GM23338 (cell line): Measurements from ENCODE around the gene EML4. TPM values are rescaled to one million over a fixed set of nuclear protein-coding genes. Genes with fewer than 3 reads are reported as not detected.

Experiments
- ATAC-seq: fragments of 200-7000 bp; cut with Tn5 transposase; 3 replicates; pipeline ENCODE4 v1.9.1; 2020
- DNase-seq: peaks from one replicate; pipeline ENCODE4 v3.0.0-alpha.2; 2015; ENCODE audit warnings: low spot score
- H2AFZ ChIP-seq: fragments of 200-600 bp; sonication (generic); 2 replicates; pipeline ENCODE4 v1.8.0; 2016; ENCODE audit warnings: antibody characterized with exemption, mild to moderate bottlenecking, moderate library complexity
- H3F3A ChIP-seq: fragments of 200-600 bp; sonication (generic); replicated peaks from 2 replicates; pipeline ENCODE4 v1.8.0; 2017; ENCODE audit warnings: antibody characterized with exemption, mixed run types, low read depth
- H3K27ac ChIP-seq: fragments of 200-600 bp; sonication (generic); 2 replicates; pipeline ENCODE4 v1.6.1; 2016; ENCODE audit warnings: low read depth
- H3K27me3 ChIP-seq: fragments of 200-600 bp; sonication (generic); 2 replicates; pipeline ENCODE4 v1.8.0; 2016; ENCODE audit warnings: mild to moderate bottlenecking, mixed run types, moderate library complexity; ENCODE audit not compliant: insufficient read depth
- H3K36me3 ChIP-seq: fragments of 200-600 bp; sonication (generic); 2 replicates; pipeline ENCODE4 v1.8.0; 2016; ENCODE audit warnings: mild to moderate bottlenecking; ENCODE audit not compliant: insufficient read depth
- H3K4me1 ChIP-seq: fragments of 200-600 bp; sonication (generic); 2 replicates; pipeline ENCODE4 v1.8.0; 2016; ENCODE audit warnings: mild to moderate bottlenecking, moderate library complexity; ENCODE audit not compliant: insufficient read depth
- H3K4me2 ChIP-seq: fragments of 200-600 bp; sonication (generic); 2 replicates; pipeline ENCODE4 v1.7.1; 2017; ENCODE audit warnings: mixed run types
- H3K4me3 ChIP-seq: fragments of 200-600 bp; sonication (generic); 2 replicates; pipeline ENCODE4 v1.6.1; 2016; ENCODE audit warnings: mixed run types
- H3K79me2 ChIP-seq: fragments of 200-600 bp; sonication (generic); replicated peaks from 2 replicates; pipeline ENCODE4 v1.8.0; 2017; ENCODE audit warnings: mild to moderate bottlenecking; ENCODE audit not compliant: insufficient read depth
- H3K9me2 ChIP-seq: fragments of 200-600 bp; sonication (generic); 2 replicates; pipeline ENCODE4 v1.8.0; 2017; ENCODE audit not compliant: insufficient read depth
- H4K20me1 ChIP-seq: fragments of 200-600 bp; sonication (generic); replicated peaks from 2 replicates; pipeline ENCODE4 v1.8.0; 2017; ENCODE audit warnings: mild to moderate bottlenecking; ENCODE audit not compliant: insufficient read depth
- H3K27ac Mint-ChIP-seq: 2 replicates; pipeline ENCODE4 v1.8.0; 2020; ENCODE audit warnings: inconsistent platforms, mild to moderate bottlenecking, moderate library complexity, mixed read lengths
- H3K27me3 Mint-ChIP-seq: 3 replicates; pipeline ENCODE4 v1.8.0; 2022; ENCODE audit warnings: low read depth, mild to moderate bottlenecking, moderate library complexity, mixed read lengths, inconsistent platforms; ENCODE audit not compliant: insufficient read depth, poor library complexity
- H3K36me3 Mint-ChIP-seq: 3 replicates; pipeline ENCODE4 v1.8.0; 2021; ENCODE audit warnings: low read depth, mild to moderate bottlenecking, inconsistent platforms, moderate library complexity, mixed read lengths
- H3K4me1 Mint-ChIP-seq: 3 replicates; pipeline ENCODE4 v1.8.0; 2020; ENCODE audit warnings: mild to moderate bottlenecking, inconsistent platforms, mixed read lengths
- H3K4me3 Mint-ChIP-seq: 3 replicates; pipeline ENCODE4 v1.8.0; 2021; ENCODE audit warnings: moderate library complexity, mild to moderate bottlenecking, inconsistent platforms, mixed read lengths
- H3K9me3 Mint-ChIP-seq: 3 replicates; pipeline ENCODE4 v1.8.0; 2020; ENCODE audit warnings: moderate library complexity, mild to moderate bottlenecking, inconsistent platforms, mixed read lengths
- CREB1 ChIP-seq: fragments of 250-450 bp; sonication (Bioruptor Pico); IDR thresholded peaks from 2 replicates; pipeline ENCODE4 v1.5.0; 2020; ENCODE audit warnings: low read depth, mild to moderate bottlenecking, moderate library complexity
- EZH2phosphoT487 ChIP-seq: fragments of 200-600 bp; sonication (generic); IDR thresholded peaks from one replicate; pipeline ENCODE4 v1.8.1; 2018; ENCODE audit warnings: antibody characterized with exemption; ENCODE audit not compliant: unreplicated experiment
- JUNB ChIP-seq: IDR thresholded peaks from one replicate; pipeline ENCODE4 v1.6.1; 2016; ENCODE audit warnings: antibody characterized with exemption; ENCODE audit not compliant: unreplicated experiment
- NANOG ChIP-seq: IDR thresholded peaks from 2 replicates; pipeline ENCODE4 v1.6.1; 2016; ENCODE audit warnings: antibody characterized with exemption, borderline replicate concordance
- POLR2AphosphoS5 ChIP-seq: IDR thresholded peaks from 2 replicates; pipeline ENCODE4 v1.6.1; 2016; ENCODE audit warnings: antibody characterized with exemption, low read depth
- STAT1 ChIP-seq: IDR thresholded peaks from one replicate; pipeline ENCODE4 v1.6.1; 2016; ENCODE audit warnings: antibody characterized with exemption; ENCODE audit not compliant: unreplicated experiment
- ZNF331 ChIP-seq: fragments of 250-450 bp; sonication (Bioruptor Pico); IDR thresholded peaks from 2 replicates; pipeline ENCODE4 v1.5.0; 2020; ENCODE audit warnings: low read depth, mild to moderate bottlenecking, moderate library complexity
- polyA plus RNA-seq: library from polyadenylated mRNA; unstranded; fragments of >200 nt; fragmentation: Nextera tagmentation; extraction: Ambion mirVana; gene quantifications from 2 replicates; pipeline ENCODE4 v1.2.1, GENCODE V29; 2016
- total RNA-seq: library from RNA; depleted of rRNA; stranded (reverse); fragments of >200 nt; shearing (Covaris generic); gene quantifications from 2 replicates; pipeline ENCODE4 v1.2.3, GENCODE V29; 2014
- TF ChIP-seq, protein P1 (sequence below), 2 experiments: fragments of 200-600 bp in 1 of 2; sonication (generic) in 1 of 2; conservative IDR thresholded peaks; 2 replicates each; pipeline versions ENCODE4 v1.5.1 to v1.6.1; 2016 to 2017; ENCODE audit warnings: antibody characterized with exemption in 2 of 2, low read depth in 2 of 2, mild to moderate bottlenecking in 2 of 2, moderate library complexity in 1 of 2
- TF ChIP-seq, protein P2 (sequence below): IDR thresholded peaks from one replicate; pipeline ENCODE4 v1.6.1; 2018; ENCODE audit warnings: antibody characterized with exemption; ENCODE audit not compliant: unreplicated experiment
- TF ChIP-seq, protein P3 (sequence below): IDR thresholded peaks from 2 replicates; pipeline ENCODE4 v1.6.1; 2016; ENCODE audit warnings: antibody characterized with exemption

The EML4 gene
- total and polyA plus RNA-seq, 2 experiments from 2014 or later, result 65.3 to 115 TPM

DNA sequence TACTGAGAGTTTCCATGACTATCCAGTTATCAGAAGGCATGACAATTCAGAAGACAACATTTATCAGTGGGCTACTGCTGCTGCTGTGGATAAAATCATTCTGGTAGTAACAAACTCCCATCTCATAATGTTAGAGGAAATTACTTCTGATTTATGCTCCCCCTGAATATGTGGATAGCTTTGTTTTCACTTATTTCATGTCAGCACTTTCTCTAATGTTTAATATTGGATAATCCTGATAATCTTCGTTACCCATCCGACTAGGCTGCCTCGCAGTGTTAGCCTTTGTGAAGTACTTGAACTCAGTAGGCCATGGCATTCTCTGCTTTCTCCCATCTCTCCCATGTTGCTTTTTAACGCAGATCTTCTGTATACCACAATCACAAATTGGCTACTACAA lies 163.4 kb downstream of the EML4 start:
- no peaks in the 10 kb centered on the region for H3K4me1 Mint-ChIP-seq
- peaks cover 44% of the 10 kb centered on the region for H3K36me3 Mint-ChIP-seq
- 0 out of 2 replicates have a peak, but pooled peaks cover 3% of the 10 kb centered on the region for H3F3A ChIP-seq
- peaks cover 4% of the 10 kb centered on the region for H3K27me3 Mint-ChIP-seq
- no peaks in the 10 kb centered on the region for H3K9me2 ChIP-seq
- H3K9me3 Mint-ChIP-seq, result no peaks in the 10 kb centered on the region
- TF ChIP-seq EZH2phosphoT487, result no peak
- no peaks in the 10 kb centered on the region for H3K27me3 ChIP-seq
- no peak overlapping the region for H3K27ac ChIP-seq
- H3K4me1 ChIP-seq, result no peaks in the 10 kb centered on the region
- H4K20me1 ChIP-seq, result peaks cover 13% of the 10 kb centered on the region; the same call in 1 of the 2 replicates
- H3K4me3 Mint-ChIP-seq, result no peak overlapping the region
- DNase-seq (no peak), ATAC-seq (no peak)
- H3K27ac Mint-ChIP-seq, result no peak overlapping the region
- H3K4me2 ChIP-seq, result no peak overlapping the region
- H3K79me2 ChIP-seq, result no peaks in the 10 kb centered on the region
- H2AFZ ChIP-seq, result no peak overlapping the region
- peaks cover 29% of the 10 kb centered on the region for H3K36me3 ChIP-seq
- no peak overlapping the region for H3K4me3 ChIP-seq

DNA sequence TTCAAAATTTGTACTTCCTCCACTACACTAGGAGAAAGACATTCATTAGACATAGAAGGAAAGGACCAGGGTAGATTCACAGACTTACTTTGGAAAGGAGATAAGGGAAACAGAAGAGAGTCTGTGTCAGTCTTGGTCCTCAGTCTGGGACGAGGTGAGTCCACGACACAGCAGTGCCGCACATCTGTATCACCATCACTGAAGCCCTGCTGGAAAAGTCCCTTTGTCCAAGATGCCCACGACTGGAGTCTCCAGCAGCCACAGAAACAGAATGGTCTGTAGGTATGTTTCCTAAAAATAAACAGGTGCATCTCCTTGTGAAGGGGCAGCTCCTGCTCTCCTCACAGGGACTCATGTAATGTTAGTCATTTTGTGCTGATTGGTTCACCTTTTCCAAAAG lies 164.4 kb downstream of the EML4 start:
- H3K79me2 ChIP-seq, result no peaks in the 10 kb centered on the region
- Mint-ChIP-seq H3K27me3 (peaks cover 5% of the 10 kb centered on the region), H3K4me1 (no peaks in the 10 kb centered on the region), H3K9me3 (no peaks in the 10 kb centered on the region), H3K36me3 (peaks cover 49% of the 10 kb centered on the region), H3K27ac (no peak overlapping the region), H3K4me3 (no peak overlapping the region)
- H3F3A ChIP-seq, result 0 out of 2 replicates have a peak, but pooled peaks cover 3% of the 10 kb centered on the region
- DNase-seq, result no peak
- TF ChIP-seq EZH2phosphoT487 (no peak), STAT1 (no peak), ZNF331 (CRISPR knock-in tag) (no peak)
- H3K4me1 ChIP-seq, result no peaks in the 10 kb centered on the region
- H3K36me3 ChIP-seq, result peaks cover 29% of the 10 kb centered on the region
- H3K4me3 ChIP-seq, result no peak overlapping the region
- no peaks in the 10 kb centered on the region for H3K9me2 ChIP-seq
- peaks cover 13% of the 10 kb centered on the region; the same call in 1 of the 2 replicates for H4K20me1 ChIP-seq
- H3K27ac ChIP-seq, result no peak overlapping the region
- no peaks in the 10 kb centered on the region for H3K27me3 ChIP-seq
- H2AFZ ChIP-seq, result no peak overlapping the region
- ATAC-seq, result no peak
- no peak overlapping the region for H3K4me2 ChIP-seq

DNA sequence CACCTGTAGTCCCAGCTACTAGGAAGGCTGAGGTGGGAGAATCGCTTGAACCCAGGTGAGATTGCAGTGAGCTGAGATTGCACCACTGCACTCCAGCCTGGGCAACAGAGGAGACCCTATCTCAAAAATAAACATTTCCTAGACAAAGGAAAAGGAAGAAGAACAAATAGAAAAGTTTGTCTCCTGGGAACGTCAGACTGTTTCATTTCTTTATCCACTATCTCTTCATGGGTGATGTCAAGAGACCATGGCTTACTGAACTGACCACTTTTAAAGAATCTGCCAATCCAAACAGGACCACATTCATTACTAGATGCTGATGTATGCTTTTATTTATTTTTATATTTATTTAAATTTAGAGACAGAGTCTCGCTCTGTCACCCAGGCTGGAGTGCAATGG lies 165.1 kb downstream of the EML4 start:
- Mint-ChIP-seq H3K4me3 (no peak overlapping the region), H3K27me3 (peaks cover 8% of the 10 kb centered on the region), H3K9me3 (no peaks in the 10 kb centered on the region), H3K36me3 (peaks cover 48% of the 10 kb centered on the region), H3K4me1 (no peaks in the 10 kb centered on the region), H3K27ac (no peak overlapping the region)
- Histone ChIP-seq H3K36me3 (peaks cover 23% of the 10 kb centered on the region), H3F3A (0 out of 2 replicates have a peak, but pooled peaks cover 3% of the 10 kb centered on the region), H3K9me2 (no peaks in the 10 kb centered on the region), H3K27me3 (no peaks in the 10 kb centered on the region), H2AFZ (no peak overlapping the region), H4K20me1 (peaks cover 13% of the 10 kb centered on the region; the same call in 1 of the 2 replicates), H3K4me2 (no peak overlapping the region), H3K27ac (no peak overlapping the region), H3K4me1 (no peaks in the 10 kb centered on the region), H3K79me2 (no peaks in the 10 kb centered on the region), H3K4me3 (no peak overlapping the region)
- ATAC-seq, result no peak
- DNase-seq, result no peak
- TF ChIP-seq, protein P1, sequence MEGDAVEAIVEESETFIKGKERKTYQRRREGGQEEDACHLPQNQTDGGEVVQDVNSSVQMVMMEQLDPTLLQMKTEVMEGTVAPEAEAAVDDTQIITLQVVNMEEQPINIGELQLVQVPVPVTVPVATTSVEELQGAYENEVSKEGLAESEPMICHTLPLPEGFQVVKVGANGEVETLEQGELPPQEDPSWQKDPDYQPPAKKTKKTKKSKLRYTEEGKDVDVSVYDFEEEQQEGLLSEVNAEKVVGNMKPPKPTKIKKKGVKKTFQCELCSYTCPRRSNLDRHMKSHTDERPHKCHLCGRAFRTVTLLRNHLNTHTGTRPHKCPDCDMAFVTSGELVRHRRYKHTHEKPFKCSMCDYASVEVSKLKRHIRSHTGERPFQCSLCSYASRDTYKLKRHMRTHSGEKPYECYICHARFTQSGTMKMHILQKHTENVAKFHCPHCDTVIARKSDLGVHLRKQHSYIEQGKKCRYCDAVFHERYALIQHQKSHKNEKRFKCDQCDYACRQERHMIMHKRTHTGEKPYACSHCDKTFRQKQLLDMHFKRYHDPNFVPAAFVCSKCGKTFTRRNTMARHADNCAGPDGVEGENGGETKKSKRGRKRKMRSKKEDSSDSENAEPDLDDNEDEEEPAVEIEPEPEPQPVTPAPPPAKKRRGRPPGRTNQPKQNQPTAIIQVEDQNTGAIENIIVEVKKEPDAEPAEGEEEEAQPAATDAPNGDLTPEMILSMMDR (conservative IDR thresholded peaks at IDR 0.05; ENCODE audit: low read depth in 2 of 2), result no peak
- TF ChIP-seq, protein P2, sequence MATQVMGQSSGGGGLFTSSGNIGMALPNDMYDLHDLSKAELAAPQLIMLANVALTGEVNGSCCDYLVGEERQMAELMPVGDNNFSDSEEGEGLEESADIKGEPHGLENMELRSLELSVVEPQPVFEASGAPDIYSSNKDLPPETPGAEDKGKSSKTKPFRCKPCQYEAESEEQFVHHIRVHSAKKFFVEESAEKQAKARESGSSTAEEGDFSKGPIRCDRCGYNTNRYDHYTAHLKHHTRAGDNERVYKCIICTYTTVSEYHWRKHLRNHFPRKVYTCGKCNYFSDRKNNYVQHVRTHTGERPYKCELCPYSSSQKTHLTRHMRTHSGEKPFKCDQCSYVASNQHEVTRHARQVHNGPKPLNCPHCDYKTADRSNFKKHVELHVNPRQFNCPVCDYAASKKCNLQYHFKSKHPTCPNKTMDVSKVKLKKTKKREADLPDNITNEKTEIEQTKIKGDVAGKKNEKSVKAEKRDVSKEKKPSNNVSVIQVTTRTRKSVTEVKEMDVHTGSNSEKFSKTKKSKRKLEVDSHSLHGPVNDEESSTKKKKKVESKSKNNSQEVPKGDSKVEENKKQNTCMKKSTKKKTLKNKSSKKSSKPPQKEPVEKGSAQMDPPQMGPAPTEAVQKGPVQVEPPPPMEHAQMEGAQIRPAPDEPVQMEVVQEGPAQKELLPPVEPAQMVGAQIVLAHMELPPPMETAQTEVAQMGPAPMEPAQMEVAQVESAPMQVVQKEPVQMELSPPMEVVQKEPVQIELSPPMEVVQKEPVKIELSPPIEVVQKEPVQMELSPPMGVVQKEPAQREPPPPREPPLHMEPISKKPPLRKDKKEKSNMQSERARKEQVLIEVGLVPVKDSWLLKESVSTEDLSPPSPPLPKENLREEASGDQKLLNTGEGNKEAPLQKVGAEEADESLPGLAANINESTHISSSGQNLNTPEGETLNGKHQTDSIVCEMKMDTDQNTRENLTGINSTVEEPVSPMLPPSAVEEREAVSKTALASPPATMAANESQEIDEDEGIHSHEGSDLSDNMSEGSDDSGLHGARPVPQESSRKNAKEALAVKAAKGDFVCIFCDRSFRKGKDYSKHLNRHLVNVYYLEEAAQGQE, result no peak
- TF ChIP-seq CREB1 (CRISPR knock-in tag) (no peak), ZNF331 (CRISPR knock-in tag) (no peak), STAT1 (no peak), JUNB (no peak), POLR2AphosphoS5 (no peak), NANOG (no peak)
- TF ChIP-seq, protein P3, sequence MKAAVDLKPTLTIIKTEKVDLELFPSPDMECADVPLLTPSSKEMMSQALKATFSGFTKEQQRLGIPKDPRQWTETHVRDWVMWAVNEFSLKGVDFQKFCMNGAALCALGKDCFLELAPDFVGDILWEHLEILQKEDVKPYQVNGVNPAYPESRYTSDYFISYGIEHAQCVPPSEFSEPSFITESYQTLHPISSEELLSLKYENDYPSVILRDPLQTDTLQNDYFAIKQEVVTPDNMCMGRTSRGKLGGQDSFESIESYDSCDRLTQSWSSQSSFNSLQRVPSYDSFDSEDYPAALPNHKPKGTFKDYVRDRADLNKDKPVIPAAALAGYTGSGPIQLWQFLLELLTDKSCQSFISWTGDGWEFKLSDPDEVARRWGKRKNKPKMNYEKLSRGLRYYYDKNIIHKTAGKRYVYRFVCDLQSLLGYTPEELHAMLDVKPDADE, result no peak
